Measurements from ENCODE around the gene IL19. TPM values are rescaled to one million over a fixed set of nuclear protein-coding genes. Genes with fewer than 3 reads are reported as not detected.
A peak's percentile ranks its signal among the peaks of the same experiment; 100 is the strongest.

IL19 gene
- total and polyA plus RNA-seq, 9 of the 15 experiments (the other 6 are each of a cell fraction or from before 2014, with no cell fraction given) = not detected

GRCh38 chr1:206753141-206753540 lies 17.4 kb upstream of the IL19 start (continued):
- TF ChIP-seq, protein P1, sequence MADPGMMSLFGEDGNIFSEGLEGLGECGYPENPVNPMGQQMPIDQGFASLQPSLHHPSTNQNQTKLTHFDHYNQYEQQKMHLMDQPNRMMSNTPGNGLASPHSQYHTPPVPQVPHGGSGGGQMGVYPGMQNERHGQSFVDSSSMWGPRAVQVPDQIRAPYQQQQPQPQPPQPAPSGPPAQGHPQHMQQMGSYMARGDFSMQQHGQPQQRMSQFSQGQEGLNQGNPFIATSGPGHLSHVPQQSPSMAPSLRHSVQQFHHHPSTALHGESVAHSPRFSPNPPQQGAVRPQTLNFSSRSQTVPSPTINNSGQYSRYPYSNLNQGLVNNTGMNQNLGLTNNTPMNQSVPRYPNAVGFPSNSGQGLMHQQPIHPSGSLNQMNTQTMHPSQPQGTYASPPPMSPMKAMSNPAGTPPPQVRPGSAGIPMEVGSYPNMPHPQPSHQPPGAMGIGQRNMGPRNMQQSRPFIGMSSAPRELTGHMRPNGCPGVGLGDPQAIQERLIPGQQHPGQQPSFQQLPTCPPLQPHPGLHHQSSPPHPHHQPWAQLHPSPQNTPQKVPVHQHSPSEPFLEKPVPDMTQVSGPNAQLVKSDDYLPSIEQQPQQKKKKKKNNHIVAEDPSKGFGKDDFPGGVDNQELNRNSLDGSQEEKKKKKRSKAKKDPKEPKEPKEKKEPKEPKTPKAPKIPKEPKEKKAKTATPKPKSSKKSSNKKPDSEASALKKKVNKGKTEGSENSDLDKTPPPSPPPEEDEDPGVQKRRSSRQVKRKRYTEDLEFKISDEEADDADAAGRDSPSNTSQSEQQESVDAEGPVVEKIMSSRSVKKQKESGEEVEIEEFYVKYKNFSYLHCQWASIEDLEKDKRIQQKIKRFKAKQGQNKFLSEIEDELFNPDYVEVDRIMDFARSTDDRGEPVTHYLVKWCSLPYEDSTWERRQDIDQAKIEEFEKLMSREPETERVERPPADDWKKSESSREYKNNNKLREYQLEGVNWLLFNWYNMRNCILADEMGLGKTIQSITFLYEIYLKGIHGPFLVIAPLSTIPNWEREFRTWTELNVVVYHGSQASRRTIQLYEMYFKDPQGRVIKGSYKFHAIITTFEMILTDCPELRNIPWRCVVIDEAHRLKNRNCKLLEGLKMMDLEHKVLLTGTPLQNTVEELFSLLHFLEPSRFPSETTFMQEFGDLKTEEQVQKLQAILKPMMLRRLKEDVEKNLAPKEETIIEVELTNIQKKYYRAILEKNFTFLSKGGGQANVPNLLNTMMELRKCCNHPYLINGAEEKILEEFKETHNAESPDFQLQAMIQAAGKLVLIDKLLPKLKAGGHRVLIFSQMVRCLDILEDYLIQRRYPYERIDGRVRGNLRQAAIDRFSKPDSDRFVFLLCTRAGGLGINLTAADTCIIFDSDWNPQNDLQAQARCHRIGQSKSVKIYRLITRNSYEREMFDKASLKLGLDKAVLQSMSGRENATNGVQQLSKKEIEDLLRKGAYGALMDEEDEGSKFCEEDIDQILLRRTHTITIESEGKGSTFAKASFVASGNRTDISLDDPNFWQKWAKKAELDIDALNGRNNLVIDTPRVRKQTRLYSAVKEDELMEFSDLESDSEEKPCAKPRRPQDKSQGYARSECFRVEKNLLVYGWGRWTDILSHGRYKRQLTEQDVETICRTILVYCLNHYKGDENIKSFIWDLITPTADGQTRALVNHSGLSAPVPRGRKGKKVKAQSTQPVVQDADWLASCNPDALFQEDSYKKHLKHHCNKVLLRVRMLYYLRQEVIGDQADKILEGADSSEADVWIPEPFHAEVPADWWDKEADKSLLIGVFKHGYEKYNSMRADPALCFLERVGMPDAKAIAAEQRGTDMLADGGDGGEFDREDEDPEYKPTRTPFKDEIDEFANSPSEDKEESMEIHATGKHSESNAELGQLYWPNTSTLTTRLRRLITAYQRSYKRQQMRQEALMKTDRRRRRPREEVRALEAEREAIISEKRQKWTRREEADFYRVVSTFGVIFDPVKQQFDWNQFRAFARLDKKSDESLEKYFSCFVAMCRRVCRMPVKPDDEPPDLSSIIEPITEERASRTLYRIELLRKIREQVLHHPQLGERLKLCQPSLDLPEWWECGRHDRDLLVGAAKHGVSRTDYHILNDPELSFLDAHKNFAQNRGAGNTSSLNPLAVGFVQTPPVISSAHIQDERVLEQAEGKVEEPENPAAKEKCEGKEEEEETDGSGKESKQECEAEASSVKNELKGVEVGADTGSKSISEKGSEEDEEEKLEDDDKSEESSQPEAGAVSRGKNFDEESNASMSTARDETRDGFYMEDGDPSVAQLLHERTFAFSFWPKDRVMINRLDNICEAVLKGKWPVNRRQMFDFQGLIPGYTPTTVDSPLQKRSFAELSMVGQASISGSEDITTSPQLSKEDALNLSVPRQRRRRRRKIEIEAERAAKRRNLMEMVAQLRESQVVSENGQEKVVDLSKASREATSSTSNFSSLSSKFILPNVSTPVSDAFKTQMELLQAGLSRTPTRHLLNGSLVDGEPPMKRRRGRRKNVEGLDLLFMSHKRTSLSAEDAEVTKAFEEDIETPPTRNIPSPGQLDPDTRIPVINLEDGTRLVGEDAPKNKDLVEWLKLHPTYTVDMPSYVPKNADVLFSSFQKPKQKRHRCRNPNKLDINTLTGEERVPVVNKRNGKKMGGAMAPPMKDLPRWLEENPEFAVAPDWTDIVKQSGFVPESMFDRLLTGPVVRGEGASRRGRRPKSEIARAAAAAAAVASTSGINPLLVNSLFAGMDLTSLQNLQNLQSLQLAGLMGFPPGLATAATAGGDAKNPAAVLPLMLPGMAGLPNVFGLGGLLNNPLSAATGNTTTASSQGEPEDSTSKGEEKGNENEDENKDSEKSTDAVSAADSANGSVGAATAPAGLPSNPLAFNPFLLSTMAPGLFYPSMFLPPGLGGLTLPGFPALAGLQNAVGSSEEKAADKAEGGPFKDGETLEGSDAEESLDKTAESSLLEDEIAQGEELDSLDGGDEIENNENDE (IDR thresholded peaks at IDR 0.05; ENCODE audit: low read depth, low read length) = no peak
- TF ChIP-seq CHD2 (IDR thresholded peaks at IDR 0.05; ENCODE audit: low read depth, low read length) (no peak), OTX1 (CRISPR knock-in tag; IDR thresholded peaks at IDR 0.05) (no peak), MAFG (tag; conservative IDR thresholded peaks at IDR 0.05) (no peak), JUND (IDR thresholded peaks at IDR 0.05; ENCODE audit: borderline replicate concordance, low read depth, low read length) (peak; percentile 56; the same call in 1 of the 2 replicates), JUND (tag; IDR thresholded peaks at IDR 0.05; ENCODE audit: borderline replicate concordance, low read depth, low read length) (peak; percentile 40; the same call in 1 of the 3 replicates)
- TF ChIP-seq, protein P2, sequence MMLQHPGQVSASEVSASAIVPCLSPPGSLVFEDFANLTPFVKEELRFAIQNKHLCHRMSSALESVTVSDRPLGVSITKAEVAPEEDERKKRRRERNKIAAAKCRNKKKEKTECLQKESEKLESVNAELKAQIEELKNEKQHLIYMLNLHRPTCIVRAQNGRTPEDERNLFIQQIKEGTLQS (IDR thresholded peaks at IDR 0.05) = peak; percentile 68
- TF ChIP-seq, protein P2 (CRISPR knock-in tag; conservative IDR thresholded peaks at IDR 0.05) = no peak

All from K562 (cell line).